ENCODE results near the gene CACNA1E. TPM values are rescaled to one million over a fixed set of nuclear protein-coding genes. Genes with fewer than 3 reads are reported as not detected.

CACNA1E gene
- total and polyA plus RNA-seq, 2 of the 4 experiments (the other 2 are of a cell fraction): not detected

DNA sequence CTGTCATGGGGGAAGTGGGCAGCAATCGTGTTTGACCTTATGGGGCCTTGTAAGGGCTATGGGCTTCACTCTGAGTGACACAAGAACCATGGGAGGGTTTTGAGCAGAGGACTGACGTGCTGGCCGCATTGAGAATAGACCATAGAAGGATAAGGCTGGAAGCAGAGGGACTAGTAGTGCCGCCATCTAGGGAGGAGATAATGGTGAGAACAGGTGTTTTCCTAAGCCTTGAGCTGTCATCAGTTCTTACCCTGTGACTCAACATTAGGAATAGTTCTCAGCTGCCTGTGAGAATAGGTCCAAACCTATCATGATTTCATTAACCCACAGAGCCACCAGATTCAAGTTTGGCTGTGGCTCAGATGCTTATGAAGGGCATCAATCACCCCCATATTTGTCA, 228.5 kb downstream of the CACNA1E start:
- Histone ChIP-seq H3K27me3 (ENCODE audit: control insufficient read depth, insufficient read depth, low read length) (no peaks in the 10 kb centered on the region), H4K8ac (ENCODE audit: low read depth in 2 of 2, low read length in 2 of 2) (no peak overlapping the region), H3K56ac (ENCODE audit: extremely low read depth, insufficient read depth, low read length) (no peak overlapping the region), H4K91ac (ENCODE audit: insufficient read depth, low read depth, low read length) (no peak overlapping the region), H3K4me1 (ENCODE audit: control insufficient read depth, insufficient read depth, low read length) (no peaks in the 10 kb centered on the region), H4K20me1 (ENCODE audit: insufficient read depth, low read length) (no peaks in the 10 kb centered on the region), H3K9me1 (ENCODE audit: insufficient read depth, low read length) (no peaks in the 10 kb centered on the region), H3K23ac (ENCODE audit: low read depth, low read length) (no peak overlapping the region), H3K4me2 (ENCODE audit: low read depth, low read length) (no peak overlapping the region), H3K27ac (ENCODE audit: insufficient read depth, low read length) (no peak overlapping the region), H3K4ac (ENCODE audit: low read depth, low read length) (no peak overlapping the region), H2AK9ac (replicated peaks; ENCODE audit: low read depth, low read length, poor library complexity) (no peak overlapping the region), H4K5ac (ENCODE audit: low read depth, low read length) (no peak overlapping the region), H3K4me3 (ENCODE audit: insufficient read depth, low read depth, low read length) (no peak overlapping the region), H3K18ac (ENCODE audit: low read depth, low read length) (no peak overlapping the region), H2BK20ac (ENCODE audit: low read depth, low read length) (no peak overlapping the region), H2BK15ac (ENCODE audit: low read depth, low read length) (no peak overlapping the region), H3K9ac (ENCODE audit: low read depth, low read length) (no peak overlapping the region), H2BK5ac (ENCODE audit: low read depth, low read length, poor library complexity, severe bottlenecking) (no peak overlapping the region), H3K79me1 (ENCODE audit: low read depth in 1 of 2, low read length in 2 of 2) (no peaks in the 10 kb centered on the region), H3K14ac (replicated peaks; ENCODE audit: low read depth, low read length) (no peak overlapping the region), H3K9me3 (ENCODE audit: control insufficient read depth, insufficient read depth, low read length) (peaks cover 9% of the 10 kb centered on the region), H2AK5ac (ENCODE audit: low read depth, low read length) (no peak overlapping the region), H2AFZ (replicated peaks; ENCODE audit: low read length, poor library complexity) (no peak overlapping the region), H2BK120ac (ENCODE audit: low read depth, low read length) (no peak overlapping the region), H3K36me3 (ENCODE audit: control insufficient read depth, insufficient read depth, low read length) (no peaks in the 10 kb centered on the region)
- ATAC-seq (ENCODE audit: low read depth): no peak
- dilution Hi-C loops (cut with HindIII; ENCODE audit: low sequenced_read_pairs, unreplicated experiment): no loop called here
- 51% methylated on average over 3 of the region's 4 CpGs; no CpG with 5 or more reads in 1 of the 2 experiments for WGBS, 2 experiments (ENCODE audit: extremely low coverage in 2 of 2, insufficient read length in 1 of 2)
- no peak for DNase-seq
- in situ Hi-C loops (cut with MboI; ENCODE audit: low sequenced_read_pairs): no loop called here
- BruUV-seq (replicated peaks): no TSS peak
- TF ChIP-seq BHLHE40 (IDR thresholded peaks at IDR 0.05; ENCODE audit: low read depth, low read length): no peak
- ChIA-PET POLR2A (ENCODE audit: unreplicated experiment) (no interaction called here), CTCF (no interaction called here)
- intact Hi-C loops (cut with micrococcal nuclease): no loop called here

Measured in IMR-90 (cell line).